ENCODE data around the gene CDH12. TPM values are rescaled to one million over a fixed set of nuclear protein-coding genes. Genes with fewer than 3 reads are reported as not detected.

CDH12 gene
- total RNA-seq, 1 donor = under 0.01 TPM

DNA sequence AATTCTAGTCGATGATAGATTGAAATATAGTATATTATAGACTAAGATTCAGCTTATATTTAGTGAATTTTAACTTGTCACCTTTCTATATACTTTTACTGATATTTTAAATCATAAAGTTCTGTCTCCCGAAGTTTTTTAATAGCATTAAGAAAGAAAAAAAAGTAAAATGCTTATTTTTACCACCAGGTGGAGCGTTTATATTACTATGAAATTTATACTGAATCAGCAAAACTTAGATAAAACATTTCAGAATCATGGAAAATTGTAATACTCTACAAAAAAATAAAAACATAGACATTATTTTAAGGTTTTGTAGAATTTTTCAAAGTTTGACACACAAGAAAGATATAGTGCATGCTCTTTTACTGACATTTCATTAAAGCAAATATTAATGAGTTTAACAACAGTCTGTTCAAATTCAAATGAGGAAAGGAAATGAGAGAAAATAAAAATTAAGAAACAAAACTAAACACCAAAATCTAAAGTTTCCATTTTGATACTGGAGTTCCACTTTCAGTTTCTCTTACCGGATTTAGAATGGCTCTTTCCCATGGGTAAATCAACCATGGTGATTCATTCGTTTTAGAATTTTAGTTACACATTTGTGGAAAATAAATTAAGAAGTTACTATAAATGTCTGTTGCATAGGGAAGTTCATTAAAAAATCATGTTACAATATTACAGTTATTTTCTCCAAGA is 1035.3 kb downstream of the CDH12 start:
- Histone ChIP-seq H3K4me1 (ENCODE audit: insufficient read depth, low read length) (no peaks in the 10 kb centered on the region), H3K4me3 (ENCODE audit: low read length) (no peak overlapping the region), H3K27me3 (ENCODE audit: insufficient read depth, low read length) (no peaks in the 10 kb centered on the region), H3K9me3 (ENCODE audit: low read depth, low read length) (no peaks in the 10 kb centered on the region)

DNA sequence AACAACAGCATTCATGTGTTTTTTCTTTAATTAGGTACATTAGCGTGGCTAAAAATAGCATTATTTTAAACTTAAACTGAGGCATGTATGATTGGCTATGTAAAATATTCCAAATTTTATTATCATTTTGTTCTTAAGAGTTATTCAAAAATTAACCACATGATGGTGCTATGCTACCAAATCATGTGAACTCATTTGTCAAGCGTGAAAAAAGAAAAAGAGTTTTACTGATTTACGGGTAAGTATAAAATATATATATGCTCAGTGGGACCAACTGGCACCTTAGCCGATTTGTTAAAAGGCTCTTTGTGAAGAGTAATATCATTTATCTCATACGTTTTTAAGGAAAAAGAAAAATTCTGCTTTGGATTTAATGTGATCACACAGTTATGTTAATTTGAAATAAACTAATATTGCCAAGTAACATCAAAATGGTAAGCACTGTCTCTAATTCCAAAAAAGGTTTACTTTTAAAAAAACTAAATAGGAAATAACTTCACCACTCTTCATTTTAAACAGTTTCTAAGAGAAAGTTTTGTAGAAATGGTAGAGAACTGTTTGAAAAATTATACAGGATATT is 1042.3 kb downstream of the CDH12 start:
- no peaks in the 10 kb centered on the region for H3K4me1 ChIP-seq (ENCODE audit: insufficient read depth, low read length)
- no peak overlapping the region for H3K4me3 ChIP-seq (ENCODE audit: low read length)
- H3K27me3 ChIP-seq (ENCODE audit: insufficient read depth, low read length) = no peaks in the 10 kb centered on the region
- no peaks in the 10 kb centered on the region for H3K9me3 ChIP-seq (ENCODE audit: low read depth, low read length)

DNA sequence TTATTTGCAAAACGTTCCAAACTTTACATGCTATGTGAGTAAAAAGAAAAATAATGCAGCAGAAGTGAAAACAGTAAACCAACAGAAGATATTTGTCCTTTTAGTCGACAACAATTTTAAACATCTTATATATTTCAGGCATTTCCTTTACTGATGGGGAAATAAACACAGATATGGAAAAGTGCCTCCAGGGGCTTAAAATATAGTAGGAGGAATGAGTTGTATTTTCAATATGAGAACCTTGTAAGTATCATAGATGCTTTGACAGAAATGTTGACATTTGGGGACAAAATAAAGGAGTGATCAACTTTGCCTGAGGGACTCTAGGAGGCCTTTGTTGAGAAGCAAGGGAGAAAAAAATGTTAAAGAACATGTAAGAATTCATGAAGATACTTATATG is 1043.5 kb downstream of the CDH12 start:
- Histone ChIP-seq H3K4me3 (ENCODE audit: low read length) (no peak overlapping the region), H3K4me1 (ENCODE audit: insufficient read depth, low read length) (no peaks in the 10 kb centered on the region), H3K27me3 (ENCODE audit: insufficient read depth, low read length) (no peaks in the 10 kb centered on the region), H3K9me3 (ENCODE audit: low read depth, low read length) (no peaks in the 10 kb centered on the region)

DNA sequence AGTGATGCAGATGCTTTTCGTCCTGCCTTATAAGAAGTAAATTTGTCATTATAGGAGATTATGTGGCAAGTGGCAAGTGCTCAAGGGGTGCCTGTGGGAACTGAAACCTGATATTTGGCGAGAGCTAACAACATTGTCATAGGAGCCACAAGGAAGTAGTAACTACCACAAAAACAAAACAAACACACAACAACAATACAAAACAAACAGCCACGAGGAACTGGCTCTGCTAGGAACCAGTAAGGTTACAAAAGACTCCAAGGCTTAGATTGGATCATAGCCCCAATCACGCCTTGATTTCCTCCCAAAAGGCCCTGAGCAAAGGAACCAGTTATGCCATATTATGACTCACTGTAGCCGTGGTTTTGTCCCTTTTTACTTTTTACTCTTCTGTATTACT is 1045.2 kb downstream of the CDH12 start:
- Histone ChIP-seq H3K4me3 (ENCODE audit: low read length) (no peak overlapping the region), H3K9me3 (ENCODE audit: low read depth, low read length) (no peaks in the 10 kb centered on the region), H3K4me1 (ENCODE audit: insufficient read depth, low read length) (no peaks in the 10 kb centered on the region), H3K27me3 (ENCODE audit: insufficient read depth, low read length) (no peaks in the 10 kb centered on the region)

- H3K4me1 ChIP-seq (ENCODE audit: insufficient read depth, low read length) = no peaks in the 10 kb centered on the region
- H3K9me3 ChIP-seq (ENCODE audit: low read depth, low read length) = no peaks in the 10 kb centered on the region
- H3K27me3 ChIP-seq (ENCODE audit: insufficient read depth, low read length) = no peaks in the 10 kb centered on the region
- H3K4me3 ChIP-seq (ENCODE audit: low read length) = no peak overlapping the region
These were observed 1046.2 kb downstream of the CDH12 start for GRCh38 chr5:21806943-21807342.

- no peaks in the 10 kb centered on the region for H3K4me1 ChIP-seq (ENCODE audit: insufficient read depth, low read length)
- H3K9me3 ChIP-seq (ENCODE audit: low read depth, low read length) = no peaks in the 10 kb centered on the region
- H3K4me3 ChIP-seq (ENCODE audit: low read length) = no peak overlapping the region
- no peaks in the 10 kb centered on the region for H3K27me3 ChIP-seq (ENCODE audit: insufficient read depth, low read length)
These were observed 1046.9 kb downstream of the CDH12 start for GRCh38 chr5:21806271-21806670.

GRCh38 chr5:21802869-21803490 is 1050.2 kb downstream of the CDH12 start:
- Histone ChIP-seq H3K27me3 (ENCODE audit: insufficient read depth, low read length) (no peaks in the 10 kb centered on the region), H3K9me3 (ENCODE audit: low read depth, low read length) (no peaks in the 10 kb centered on the region), H3K4me1 (ENCODE audit: insufficient read depth, low read length) (no peaks in the 10 kb centered on the region), H3K4me3 (ENCODE audit: low read length) (no peak overlapping the region)

GRCh38 chr5:21802100-21802499 is 1051.0 kb downstream of the CDH12 start:
- Histone ChIP-seq H3K4me3 (ENCODE audit: low read length) (no peak overlapping the region), H3K27me3 (ENCODE audit: insufficient read depth, low read length) (no peaks in the 10 kb centered on the region), H3K9me3 (ENCODE audit: low read depth, low read length) (no peaks in the 10 kb centered on the region), H3K4me1 (ENCODE audit: insufficient read depth, low read length) (no peaks in the 10 kb centered on the region)

GRCh38 chr5:21792748-21793147 is 1060.4 kb downstream of the CDH12 start:
- Histone ChIP-seq H3K27me3 (ENCODE audit: insufficient read depth, low read length) (no peaks in the 10 kb centered on the region), H3K9me3 (ENCODE audit: low read depth, low read length) (no peaks in the 10 kb centered on the region), H3K4me3 (ENCODE audit: low read length) (no peak overlapping the region), H3K4me1 (ENCODE audit: insufficient read depth, low read length) (no peaks in the 10 kb centered on the region)

- no peaks in the 10 kb centered on the region for H3K9me3 ChIP-seq (ENCODE audit: low read depth, low read length)
- no peaks in the 10 kb centered on the region for H3K4me1 ChIP-seq (ENCODE audit: insufficient read depth, low read length)
- no peak overlapping the region for H3K4me3 ChIP-seq (ENCODE audit: low read length)
- no peaks in the 10 kb centered on the region for H3K27me3 ChIP-seq (ENCODE audit: insufficient read depth, low read length)
These were observed 1061.8 kb downstream of the CDH12 start for GRCh38 chr5:21791304-21791703.

GRCh38 chr5:21784487-21784886 is 1068.7 kb downstream of the CDH12 start:
- H3K4me3 ChIP-seq (ENCODE audit: low read length) = no peak overlapping the region
- no peaks in the 10 kb centered on the region for H3K4me1 ChIP-seq (ENCODE audit: insufficient read depth, low read length)
- H3K9me3 ChIP-seq (ENCODE audit: low read depth, low read length) = no peaks in the 10 kb centered on the region
- H3K27me3 ChIP-seq (ENCODE audit: insufficient read depth, low read length) = no peaks in the 10 kb centered on the region

DNA sequence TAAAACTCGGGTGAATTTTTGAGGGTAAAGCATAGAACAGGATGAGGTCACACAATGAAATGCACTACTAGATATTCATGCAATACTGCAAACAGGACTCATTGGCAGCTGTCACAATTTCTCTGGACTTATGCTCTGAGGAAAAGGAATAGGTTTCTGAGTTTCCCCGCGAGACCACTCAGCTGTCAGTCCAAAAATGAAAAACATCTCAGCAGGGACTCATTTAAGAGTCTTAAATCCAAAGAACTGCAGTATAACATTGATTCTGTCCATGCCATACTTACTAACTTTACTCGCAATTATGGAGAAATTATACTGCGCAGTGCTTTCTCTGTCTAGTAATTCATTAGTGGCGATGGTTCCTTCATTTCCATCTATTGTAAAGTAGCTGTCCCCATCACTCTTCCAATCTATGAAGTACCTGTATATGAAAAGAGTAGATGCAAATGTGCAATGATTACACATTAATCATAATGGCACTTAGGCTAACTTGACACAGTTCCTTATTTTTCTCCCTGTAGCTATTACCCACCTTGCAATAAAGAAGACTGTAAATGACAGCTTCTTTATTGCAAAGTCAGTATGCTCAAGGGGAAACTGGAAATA is 1070.0 kb downstream of the CDH12 start:
- Histone ChIP-seq H3K4me1 (ENCODE audit: insufficient read depth, low read length) (no peaks in the 10 kb centered on the region), H3K4me3 (ENCODE audit: low read length) (no peak overlapping the region), H3K9me3 (ENCODE audit: low read depth, low read length) (no peaks in the 10 kb centered on the region), H3K27me3 (ENCODE audit: insufficient read depth, low read length) (no peaks in the 10 kb centered on the region)

DNA sequence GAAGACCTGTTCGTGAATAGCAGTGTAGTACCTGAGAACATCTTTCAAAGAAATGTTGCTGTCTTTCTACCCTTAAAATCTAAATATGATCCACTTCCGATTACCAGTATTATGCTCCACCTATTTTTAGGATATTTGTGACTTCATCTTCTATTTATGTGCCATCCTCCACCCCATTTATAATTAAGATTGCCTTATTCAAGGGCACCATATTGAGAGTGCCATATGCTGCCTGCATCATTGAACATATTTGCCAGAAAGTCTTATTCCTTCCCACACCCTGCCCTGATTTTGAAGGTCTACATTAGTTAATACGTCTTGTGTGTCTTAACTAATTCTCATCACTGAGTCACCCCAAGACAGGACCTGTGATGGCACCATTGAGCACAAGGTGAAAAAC is 1076.7 kb downstream of the CDH12 start:
- Histone ChIP-seq H3K9me3 (ENCODE audit: low read depth, low read length) (no peaks in the 10 kb centered on the region), H3K4me1 (ENCODE audit: insufficient read depth, low read length) (no peaks in the 10 kb centered on the region), H3K27me3 (ENCODE audit: insufficient read depth, low read length) (no peaks in the 10 kb centered on the region), H3K4me3 (ENCODE audit: low read length) (no peak overlapping the region)

GRCh38 chr5:21774801-21775200 is 1078.3 kb downstream of the CDH12 start:
- no peaks in the 10 kb centered on the region for H3K4me1 ChIP-seq (ENCODE audit: insufficient read depth, low read length)
- no peaks in the 10 kb centered on the region for H3K9me3 ChIP-seq (ENCODE audit: low read depth, low read length)
- no peak overlapping the region for H3K4me3 ChIP-seq (ENCODE audit: low read length)
- no peaks in the 10 kb centered on the region for H3K27me3 ChIP-seq (ENCODE audit: insufficient read depth, low read length)

DNA sequence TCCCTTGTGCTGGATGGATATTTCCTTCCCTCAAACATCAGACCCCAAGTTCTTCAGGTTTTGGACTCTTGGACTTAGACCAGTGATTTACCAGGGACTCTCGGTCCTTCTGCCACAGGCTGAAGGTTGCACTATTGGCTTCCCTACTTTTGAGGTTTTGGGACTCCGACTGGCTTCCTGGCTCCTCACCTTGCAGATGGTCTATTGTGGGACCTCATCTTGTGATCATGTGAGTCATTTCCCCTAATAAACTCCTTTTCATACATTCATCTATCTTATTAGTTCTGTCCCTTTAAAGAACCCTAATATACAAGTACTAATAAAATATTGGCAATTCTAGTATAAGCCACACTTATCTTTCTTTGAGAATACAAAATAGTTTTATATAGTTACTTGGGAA is 1078.9 kb downstream of the CDH12 start:
- Histone ChIP-seq H3K27me3 (ENCODE audit: insufficient read depth, low read length) (no peaks in the 10 kb centered on the region), H3K4me3 (ENCODE audit: low read length) (no peak overlapping the region), H3K4me1 (ENCODE audit: insufficient read depth, low read length) (no peaks in the 10 kb centered on the region)

More for the DNA sequence above, 1078.9 kb downstream of the CDH12 start:
- no peaks in the 10 kb centered on the region for H3K9me3 ChIP-seq (ENCODE audit: low read depth, low read length)
